IMR-90 (cell line): ENCODE results near the gene ZSCAN23. TPM values are rescaled to one million over a fixed set of nuclear protein-coding genes. Genes with fewer than 3 reads are reported as not detected.

ENCODE experiments used
- ATAC-seq: fragments of 200-7000 bp; cut with Tn5 transposase; 2 replicates; pipeline ENCODE4 v1.9.1; 2020; ENCODE audit warnings: low read depth, mild to moderate bottlenecking, moderate library complexity
- BruUV-seq: library from RNA; stranded (reverse); fragments of 400-500 nt; replicated peaks from 2 replicates; lab custom pipeline; 2021; lab: Mats Ljungman, UMichigan
- CTCF ChIA-PET: fragments of 300-600 bp; formaldehyde crosslinking; extraction: SDS; loops from one replicate; lab custom pipeline; 2021; ENCODE audit warnings: antibody characterized with exemption; lab: Yijun Ruan, JAX
- POLR2A ChIA-PET: fragments of 300-600 bp; sonication (Branson Sonifier 250); formaldehyde crosslinking; loops from one replicate; lab custom pipeline; 2022; ENCODE audit warnings: antibody characterized with exemption; ENCODE audit not compliant: unreplicated experiment; lab: Charles Lee
- DNase-seq: peaks from one replicate; pipeline ENCODE4 v3.0.0; 2013
- H2AFZ ChIP-seq: replicated peaks from 2 replicates; pipeline ENCODE3; 2013; ENCODE audit warnings: low read length, mild to moderate bottlenecking; ENCODE audit not compliant: poor library complexity
- H2AK5ac ChIP-seq: 2 replicates; pipeline ENCODE4 v1.6.1; 2013; ENCODE audit warnings: low read depth, low read length, inconsistent platforms
- H2AK9ac ChIP-seq: replicated peaks from 2 replicates; pipeline ENCODE3; 2013; ENCODE audit warnings: mild to moderate bottlenecking, low read depth, low read length, moderate library complexity; ENCODE audit not compliant: poor library complexity
- H2BK120ac ChIP-seq: 2 replicates; pipeline ENCODE4 v1.6.1; 2013; ENCODE audit warnings: low read depth, low read length, inconsistent platforms
- H2BK15ac ChIP-seq: 3 replicates; pipeline ENCODE4 v1.6.1; 2013; ENCODE audit warnings: low read depth, low read length, inconsistent platforms
- H2BK20ac ChIP-seq: 2 replicates; pipeline ENCODE4 v1.6.1; 2013; ENCODE audit warnings: low read depth, mild to moderate bottlenecking, inconsistent platforms, low read length, moderate library complexity
- H2BK5ac ChIP-seq: 2 replicates; pipeline ENCODE4 v1.6.1; 2013; ENCODE audit warnings: mild to moderate bottlenecking, low read depth, low read length, inconsistent platforms; ENCODE audit not compliant: poor library complexity, severe bottlenecking
- H3K14ac ChIP-seq: replicated peaks from 2 replicates; pipeline ENCODE4 v1.6.1; 2013; ENCODE audit warnings: low read depth, low read length, inconsistent platforms
- H3K18ac ChIP-seq: 2 replicates; pipeline ENCODE4 v1.6.1; 2013; ENCODE audit warnings: low read depth, low read length, control low read depth
- H3K23ac ChIP-seq: 2 replicates; pipeline ENCODE4 v1.6.1; 2013; ENCODE audit warnings: low read depth, low read length, inconsistent platforms
- H3K27ac ChIP-seq: 2 replicates; pipeline ENCODE4 v1.5.1; 2013; ENCODE audit warnings: mild to moderate bottlenecking, control low read depth, low read length; ENCODE audit not compliant: insufficient read depth
- H3K27me3 ChIP-seq: 2 replicates; pipeline ENCODE4 v1.6.1; 2013; ENCODE audit warnings: low read length; ENCODE audit not compliant: control insufficient read depth, insufficient read depth
- H3K36me3 ChIP-seq: 2 replicates; pipeline ENCODE4 v1.6.1; 2013; ENCODE audit warnings: low read length, mixed read lengths; ENCODE audit not compliant: control insufficient read depth, insufficient read depth
- H3K4ac ChIP-seq: 2 replicates; pipeline ENCODE4 v1.6.1; 2013; ENCODE audit warnings: low read depth, low read length, inconsistent platforms
- H3K4me1 ChIP-seq: 2 replicates; pipeline ENCODE4 v1.6.1; 2013; ENCODE audit warnings: low read length, mixed read lengths; ENCODE audit not compliant: control insufficient read depth, insufficient read depth
- H3K4me2 ChIP-seq: 2 replicates; pipeline ENCODE4 v1.6.1; 2013; ENCODE audit warnings: low read depth, mild to moderate bottlenecking, control low read depth, low read length, moderate library complexity
- H3K4me3 ChIP-seq: 2 replicates; pipeline ENCODE4 v1.5.1; 2013; ENCODE audit warnings: low read depth, mild to moderate bottlenecking, control low read depth, low read length, moderate library complexity; ENCODE audit not compliant: insufficient read depth
- H3K56ac ChIP-seq: 2 replicates; pipeline ENCODE4 v1.6.1; 2013; ENCODE audit warnings: low read length, inconsistent platforms; ENCODE audit not compliant: insufficient read depth; ENCODE audit errors: extremely low read depth
- H3K79me1 ChIP-seq, 2 experiments: 2 replicates each; pipeline ENCODE4 v1.6.1; 2013; ENCODE audit warnings: low read length in 2 of 2, inconsistent platforms in 1 of 2, low read depth in 1 of 2
- H3K9ac ChIP-seq: 2 replicates; pipeline ENCODE4 v1.6.1; 2013; ENCODE audit warnings: low read depth, low read length, control low read depth
- H3K9me1 ChIP-seq: 2 replicates; pipeline ENCODE4 v1.6.1; 2013; ENCODE audit warnings: low read length, inconsistent platforms; ENCODE audit not compliant: insufficient read depth
- H3K9me3 ChIP-seq: 2 replicates; pipeline ENCODE4 v1.6.1; 2013; ENCODE audit warnings: low read length; ENCODE audit not compliant: control insufficient read depth, insufficient read depth
- H4K20me1 ChIP-seq: 2 replicates; pipeline ENCODE4 v1.6.1; 2013; ENCODE audit warnings: low read length, inconsistent platforms; ENCODE audit not compliant: insufficient read depth
- H4K5ac ChIP-seq: 2 replicates; pipeline ENCODE4 v1.6.1; 2013; ENCODE audit warnings: mild to moderate bottlenecking, low read depth, low read length, control low read depth
- H4K8ac ChIP-seq, 2 experiments: 2 replicates each; pipeline ENCODE4 v1.6.1; 2013; ENCODE audit warnings: low read depth in 2 of 2, low read length in 2 of 2, control low read depth in 1 of 2, inconsistent platforms in 1 of 2
- H4K91ac ChIP-seq: 2 replicates; pipeline ENCODE4 v1.6.1; 2013; ENCODE audit warnings: low read depth, low read length, inconsistent platforms; ENCODE audit not compliant: insufficient read depth
- BHLHE40 ChIP-seq: fragments of 150-350 bp; IDR thresholded peaks from 2 replicates; pipeline ENCODE4 v1.6.1; 2016; ENCODE audit warnings: mild to moderate bottlenecking, low read depth, low read length
- CEBPB ChIP-seq: IDR thresholded peaks from 2 replicates; pipeline ENCODE4 v1.6.1; 2012; ENCODE audit warnings: low read depth, low read length, improper control_type of control experiment
- CHD1 ChIP-seq: IDR thresholded peaks from 2 replicates; pipeline ENCODE4 v1.6.1; 2012; ENCODE audit warnings: low read depth, low read length, improper control_type of control experiment
- CTCF ChIP-seq: conservative IDR thresholded peaks from 2 replicates; pipeline ENCODE4 v1.5.1; 2012; ENCODE audit warnings: mild to moderate bottlenecking, low read depth, low read length, improper control_type of control experiment
- FOS ChIP-seq: fragments of 150-350 bp; IDR thresholded peaks from 2 replicates; pipeline ENCODE4 v1.6.1; 2016; ENCODE audit warnings: low read depth, low read length
- MAFK ChIP-seq: IDR thresholded peaks from 2 replicates; pipeline ENCODE4 v1.6.1; 2012; ENCODE audit warnings: low read depth, low read length, improper control_type of control experiment
- MAZ ChIP-seq: IDR thresholded peaks from 2 replicates; pipeline ENCODE4 v1.6.1; 2012; ENCODE audit warnings: low read depth, mild to moderate bottlenecking, low read length, improper control_type of control experiment, moderate library complexity, borderline replicate concordance
- MXI1 ChIP-seq: IDR thresholded peaks from 2 replicates; pipeline ENCODE4 v1.6.1; 2012; ENCODE audit warnings: low read depth, mild to moderate bottlenecking, low read length, moderate library complexity, borderline replicate concordance
- NFE2L2 ChIP-seq: fragments of 150-350 bp; IDR thresholded peaks from 2 replicates; pipeline ENCODE4 v1.6.1; 2016; ENCODE audit warnings: low read depth, mild to moderate bottlenecking, low read length
- POLR2A ChIP-seq: IDR thresholded peaks from 2 replicates; pipeline ENCODE4 v1.6.1; 2012; ENCODE audit warnings: mild to moderate bottlenecking, low read depth, low read length
- SMC3 ChIP-seq: fragments of 150-350 bp; IDR thresholded peaks from 2 replicates; pipeline ENCODE4 v1.6.1; 2016; ENCODE audit warnings: low read depth, mild to moderate bottlenecking, antibody characterized with exemption, low read length, moderate library complexity
- USF2 ChIP-seq: fragments of 150-350 bp; IDR thresholded peaks from 2 replicates; pipeline ENCODE4 v1.6.1; 2017; ENCODE audit warnings: mild to moderate bottlenecking, antibody characterized with exemption, low read length, low read depth
- WGBS, 2 experiments: methylation state at CpG; one replicate each; pipeline versions ENCODE4 v1.1.5 to v1.1.7; 2013; ENCODE audit warnings: missing lambda C conversion rate in 2 of 2; ENCODE audit not compliant: insufficient read length in 1 of 2; ENCODE audit errors: extremely low coverage in 2 of 2; 5-methylcytosine and 5-hydroxymethylcytosine counted together
- dilution Hi-C: fragments of 300-500 bp; cut with HindIII; formaldehyde crosslinking; loops from one replicate; pipeline ENCODE4 v1.14.3; 2018; ENCODE audit warnings: low sequenced_read_pairs; ENCODE audit not compliant: unreplicated experiment
- in situ Hi-C: fragments of 300-500 bp; cut with MboI; formaldehyde crosslinking; loops from 3 replicates; pipeline ENCODE4 v1.14.3; 2019; ENCODE audit warnings: low sequenced_read_pairs, inconsistent platforms, mixed read lengths
- intact Hi-C: fragments of 100-400 bp; cut with micrococcal nuclease; formaldehyde crosslinking; loops from 2 replicates; pipeline ENCODE4 v1.10.0; 2022
- polyA plus RNA-seq, 3 experiments: library from polyadenylated mRNA; depleted of rRNA; stranded (reverse); fragments of >200 nt; gene quantifications; 2 replicates each; pipeline ENCODE4 v1.2.3, GENCODE V29; 2012; ENCODE audit warnings: low replicate concordance in 1 of 3
- total RNA-seq: library from RNA; depleted of rRNA; stranded (reverse); fragments of >200 nt; gene quantifications from 2 replicates; pipeline ENCODE4 v1.2.3, GENCODE V29; 2012

ZSCAN23 gene
- total and polyA plus RNA-seq, 2 of the 4 experiments (the other 2 are of a cell fraction): 1.7 to 8.4 TPM

DNA sequence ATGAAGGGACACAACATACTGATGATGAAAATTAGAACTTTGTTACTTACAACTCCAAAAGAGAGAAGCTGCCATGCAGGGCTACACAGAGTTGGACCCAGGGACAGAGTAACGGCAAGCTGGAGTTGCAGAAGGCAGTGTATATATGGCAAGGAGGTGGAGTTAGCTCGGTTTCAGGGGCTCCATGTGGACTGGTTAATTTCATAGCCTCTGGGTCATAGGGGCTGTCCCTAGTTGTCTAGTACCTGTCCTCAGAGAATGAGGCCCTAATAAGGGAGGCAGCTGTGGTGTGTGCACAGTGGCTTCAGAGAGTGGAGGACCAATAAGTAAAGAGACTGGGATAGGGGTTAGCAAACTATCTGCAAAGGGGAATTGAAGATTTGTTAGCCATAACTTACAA lies 35.9 kb downstream of the ZSCAN23 start:
- no peak overlapping the region for H2AFZ ChIP-seq
- no peak overlapping the region for H2BK5ac ChIP-seq
- no peaks in the 10 kb centered on the region for H4K20me1 ChIP-seq
- no peak overlapping the region for H2BK15ac ChIP-seq
- H3K36me3 ChIP-seq: no peaks in the 10 kb centered on the region
- no peak overlapping the region for H3K4ac ChIP-seq
- H4K91ac ChIP-seq: no peak overlapping the region
- H3K4me1 ChIP-seq: no peaks in the 10 kb centered on the region
- no peak overlapping the region for H2AK5ac ChIP-seq
- no peak overlapping the region for H3K27ac ChIP-seq
- no peak overlapping the region for H3K4me2 ChIP-seq
- H3K4me3 ChIP-seq: no peak overlapping the region
- in situ Hi-C loops: no loop called here
- DNase-seq (no peak), ATAC-seq (no peak)
- dilution Hi-C loops: no loop called here
- no peak overlapping the region for H3K18ac ChIP-seq
- H3K9me3 ChIP-seq: no peaks in the 10 kb centered on the region
- no peak overlapping the region for H3K56ac ChIP-seq
- no peak overlapping the region for H2BK120ac ChIP-seq
- H2AK9ac ChIP-seq: no peak overlapping the region
- no peak overlapping the region for H4K5ac ChIP-seq
- no TSS peak for BruUV-seq
- H3K9me1 ChIP-seq: no peaks in the 10 kb centered on the region
- H3K14ac ChIP-seq: no peak overlapping the region
- H3K9ac ChIP-seq: no peak overlapping the region
- no peak overlapping the region for H4K8ac ChIP-seq
- intact Hi-C loops: loop anchor here (10.0 kb wide), 1 partner anchor 177 kb away; a partner anchor contains a TSS
- H2BK20ac ChIP-seq: no peak overlapping the region
- peaks cover 4% of the 10 kb centered on the region; the same call in 1 of the 2 replicates for H3K27me3 ChIP-seq
- ChIA-PET CTCF (no interaction called here), POLR2A (no interaction called here)
- no peak for TF ChIP-seq MAFK
- no peak for TF ChIP-seq MXI1
- no peak for TF ChIP-seq CTCF
- no peak for TF ChIP-seq SMC3
- TF ChIP-seq CEBPB: no peak
- no peak for TF ChIP-seq FOS
- TF ChIP-seq BHLHE40: no peak
- no peak for TF ChIP-seq MAZ
- TF ChIP-seq POLR2A: no peak
- TF ChIP-seq USF2: no peak
- TF ChIP-seq CHD1: no peak
- no peak for TF ChIP-seq NFE2L2
- 17% methylated on average over 1 of the region's 2 CpGs; no CpG with 5 or more reads in 1 of the 2 experiments for WGBS, 2 experiments
- H3K23ac ChIP-seq: no peak overlapping the region
- no peaks in the 10 kb centered on the region for H3K79me1 ChIP-seq
